ENCODE data around the gene SLC6A9. TPM values are rescaled to one million over a fixed set of nuclear protein-coding genes. Genes with fewer than 3 reads are reported as not detected.

The SLC6A9 gene
- total and polyA plus RNA-seq, 2 donors (not counting 1 experiment from before 2014, with no cell fraction given) = 0.28 to 5.5 TPM

DNA sequence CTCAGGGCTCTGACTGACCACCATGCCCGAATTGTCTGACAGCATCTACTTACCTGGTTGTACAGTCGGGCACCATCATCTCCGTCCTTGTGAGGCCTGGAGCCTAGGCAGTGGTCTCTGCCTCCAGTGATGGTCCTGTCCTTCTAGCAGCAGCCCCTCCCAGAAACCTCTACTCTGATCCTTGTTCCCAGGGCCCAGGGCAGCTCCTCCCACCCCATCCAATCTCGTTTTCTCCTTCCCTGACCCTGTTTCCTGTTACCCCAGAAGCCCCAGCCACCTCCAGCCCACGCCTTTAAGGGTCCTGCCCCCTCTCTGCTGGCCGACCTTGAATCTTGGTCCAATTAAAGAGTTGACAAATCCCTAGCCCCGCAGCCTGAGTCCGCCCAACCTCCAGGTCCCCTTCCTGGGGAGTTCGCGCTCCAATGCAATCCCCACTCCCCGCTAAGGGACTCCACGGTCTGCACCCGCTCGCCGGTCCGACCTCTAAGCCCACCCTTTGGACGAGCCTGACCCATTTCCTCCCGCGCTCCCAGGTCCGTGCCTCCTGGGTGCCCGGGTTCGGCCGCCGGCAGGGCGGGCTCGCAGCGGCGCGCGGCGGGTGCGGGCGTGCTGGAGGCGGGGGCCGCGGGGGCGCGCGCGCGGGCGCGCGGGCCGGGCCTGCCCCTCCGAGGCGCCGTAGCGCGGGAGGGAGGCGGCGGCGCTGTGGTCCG is 52.6 kb downstream of the SLC6A9 start, which contains the start of gene B4GALT2:
B4GALT2 (plus strand) TSS at position 660 of the 710 bp plus-strand sequence. CDS start 1,951 bp downstream, outside the sequence.
- peaks cover 16% of the 10 kb centered on the region for H3K79me2 ChIP-seq (ENCODE audit: control insufficient read depth, insufficient read depth, low read length)
- Mint-ChIP-seq H3K27ac (peak within 1 kb of the TSS; percentile 69), H3K4me1 (peaks cover 63% of the 10 kb centered on the region), H3K4me3 (peak within 1 kb of the TSS; percentile 97), H3K27me3 (no peaks in the 10 kb centered on the region), H3K9me3 (ENCODE audit: insufficient read depth) (no peaks in the 10 kb centered on the region)
- no peaks in the 10 kb centered on the region for H3K27me3 ChIP-seq (replicated peaks in 1 of 4; ENCODE audit: control extremely low read depth in 1 of 4, control insufficient read depth in 3 of 4, insufficient read depth in 4 of 4, low read length in 3 of 4)
- 8% methylated on average over 54 of the region's 54 CpGs for WGBS (ENCODE audit: insufficient coverage)
- H3K9ac ChIP-seq (ENCODE audit: low read length) = peak within 1 kb of the TSS; percentile 63
- DNase-seq = peak; percentile 51
- no peak within 1 kb of the TSS for H3K27ac ChIP-seq (ENCODE audit: low read length in 2 of 2)
- peak within 1 kb of the TSS; percentile 90 for H3K4me2 ChIP-seq (replicated peaks; ENCODE audit: low read depth, low read length, poor library complexity, severe bottlenecking)
- H3K4me1 ChIP-seq (ENCODE audit: control insufficient read depth in 2 of 2, insufficient read depth in 2 of 2, low read length in 2 of 2) = peaks cover 37 to 66% of the 10 kb centered on the region in 2 donors
- no peak for ATAC-seq (ENCODE audit: low read depth)
- ChIA-PET CTCF (no interaction called here), POLR2A (no interaction called here)
- no peaks in the 10 kb centered on the region for H3K9me3 ChIP-seq (ENCODE audit: control extremely low read depth in 1 of 3, control insufficient read depth in 2 of 3, insufficient read depth in 1 of 3, low read length in 2 of 3)
- H2AFZ ChIP-seq (ENCODE audit: insufficient read depth, low read depth, low read length, poor library complexity, severe bottlenecking) = peak within 1 kb of the TSS; percentile 77
- intact Hi-C loops (cut with micrococcal nuclease) = loop anchor here (10.0 kb wide), 2 partner anchors 274 to 1524 kb away; partner anchors contain the start of genes PPCS, ST3GAL3 and ZMYND12
- peaks cover 0 to 23% of the 10 kb centered on the region in 2 experiments for H3K36me3 ChIP-seq (replicated peaks in 1 of 2; ENCODE audit: control extremely low read depth in 1 of 2, control insufficient read depth in 1 of 2, extremely low read depth in 1 of 2, insufficient read depth in 2 of 2, low read length in 1 of 2)
- TF ChIP-seq, protein P1, sequence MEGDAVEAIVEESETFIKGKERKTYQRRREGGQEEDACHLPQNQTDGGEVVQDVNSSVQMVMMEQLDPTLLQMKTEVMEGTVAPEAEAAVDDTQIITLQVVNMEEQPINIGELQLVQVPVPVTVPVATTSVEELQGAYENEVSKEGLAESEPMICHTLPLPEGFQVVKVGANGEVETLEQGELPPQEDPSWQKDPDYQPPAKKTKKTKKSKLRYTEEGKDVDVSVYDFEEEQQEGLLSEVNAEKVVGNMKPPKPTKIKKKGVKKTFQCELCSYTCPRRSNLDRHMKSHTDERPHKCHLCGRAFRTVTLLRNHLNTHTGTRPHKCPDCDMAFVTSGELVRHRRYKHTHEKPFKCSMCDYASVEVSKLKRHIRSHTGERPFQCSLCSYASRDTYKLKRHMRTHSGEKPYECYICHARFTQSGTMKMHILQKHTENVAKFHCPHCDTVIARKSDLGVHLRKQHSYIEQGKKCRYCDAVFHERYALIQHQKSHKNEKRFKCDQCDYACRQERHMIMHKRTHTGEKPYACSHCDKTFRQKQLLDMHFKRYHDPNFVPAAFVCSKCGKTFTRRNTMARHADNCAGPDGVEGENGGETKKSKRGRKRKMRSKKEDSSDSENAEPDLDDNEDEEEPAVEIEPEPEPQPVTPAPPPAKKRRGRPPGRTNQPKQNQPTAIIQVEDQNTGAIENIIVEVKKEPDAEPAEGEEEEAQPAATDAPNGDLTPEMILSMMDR (IDR thresholded peaks at IDR 0.05) = no peak
- TF ChIP-seq EZH2 (IDR thresholded peaks at IDR 0.05; ENCODE audit: borderline replicate concordance, insufficient read depth, low read depth, low read length, poor library complexity, severe bottlenecking) = no peak
- H3K4me3 ChIP-seq (ENCODE audit: control extremely low read depth in 1 of 5, extremely low read depth in 1 of 5, insufficient read depth in 1 of 5, low read depth in 2 of 5, low read length in 4 of 5) = peak within 1 kb of the TSS in 4 of 5 experiments; percentile 26 to 63 (median 48)
- peaks cover 40% of the 10 kb centered on the region for H4K20me1 ChIP-seq (ENCODE audit: control insufficient read depth, insufficient read depth, low read length, poor library complexity, severe bottlenecking)

DNA sequence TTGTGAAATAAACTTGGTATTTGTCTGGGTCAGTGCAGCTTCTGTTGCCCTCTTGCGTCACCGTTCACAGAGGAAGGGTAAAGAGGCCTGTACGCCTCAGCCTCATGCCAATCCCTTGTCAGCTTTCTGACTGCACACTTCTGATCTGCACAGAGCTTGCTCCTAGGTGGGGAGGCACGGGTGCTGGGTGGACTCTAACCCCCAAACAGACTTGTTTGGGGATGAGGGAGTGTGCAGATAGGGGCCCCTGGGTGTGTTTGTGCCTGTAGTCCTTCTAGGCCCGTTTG is 53.1 kb downstream of the SLC6A9 start:
- CTCF ChIA-PET = no interaction called here
- intact Hi-C loops (cut with micrococcal nuclease) = loop anchor here (10.0 kb wide), 2 partner anchors 273 to 1523 kb away; partner anchors contain the start of genes PPCS, ST3GAL3 and ZMYND12
- peaks cover 68% of the 10 kb centered on the region for H3K4me1 Mint-ChIP-seq
- peaks cover 40% of the 10 kb centered on the region for H4K20me1 ChIP-seq (ENCODE audit: control insufficient read depth, insufficient read depth, low read length, poor library complexity, severe bottlenecking)
- peak overlapping the region; percentile 85 for H3K4me2 ChIP-seq (replicated peaks; ENCODE audit: low read depth, low read length, poor library complexity, severe bottlenecking)
- H3K27ac ChIP-seq (ENCODE audit: low read length in 2 of 2) = no peak overlapping the region
- peak overlapping the region; percentile 97 for H3K4me3 Mint-ChIP-seq
- ATAC-seq (ENCODE audit: low read depth) = no peak
- no peak overlapping the region for H2AFZ ChIP-seq (ENCODE audit: insufficient read depth, low read depth, low read length, poor library complexity, severe bottlenecking)
- no peaks in the 10 kb centered on the region for H3K9me3 ChIP-seq (ENCODE audit: control extremely low read depth in 1 of 3, control insufficient read depth in 2 of 3, insufficient read depth in 1 of 3, low read length in 2 of 3)
- peaks cover 37 to 69% of the 10 kb centered on the region in 2 donors for H3K4me1 ChIP-seq (ENCODE audit: control insufficient read depth in 2 of 2, insufficient read depth in 2 of 2, low read length in 2 of 2)
- 83% methylated on average over 5 of the region's 5 CpGs for WGBS (ENCODE audit: insufficient coverage)
- no peak overlapping the region for H3K4me3 ChIP-seq (ENCODE audit: control extremely low read depth in 1 of 5, extremely low read depth in 1 of 5, insufficient read depth in 1 of 5, low read depth in 2 of 5, low read length in 4 of 5)
- H3K9ac ChIP-seq (ENCODE audit: low read length) = no peak overlapping the region
- H3K9me3 Mint-ChIP-seq (ENCODE audit: insufficient read depth) = no peaks in the 10 kb centered on the region
- no peaks in the 10 kb centered on the region for H3K27me3 ChIP-seq (replicated peaks in 1 of 4; ENCODE audit: control extremely low read depth in 1 of 4, control insufficient read depth in 3 of 4, insufficient read depth in 4 of 4, low read length in 3 of 4)
- DNase-seq = peak; percentile 37
- H3K27me3 Mint-ChIP-seq = no peaks in the 10 kb centered on the region
- POLR2A ChIA-PET = no interaction called here
- no peak overlapping the region for H3K27ac Mint-ChIP-seq
- peaks cover 0 to 23% of the 10 kb centered on the region in 2 experiments for H3K36me3 ChIP-seq (replicated peaks in 1 of 2; ENCODE audit: control extremely low read depth in 1 of 2, control insufficient read depth in 1 of 2, extremely low read depth in 1 of 2, insufficient read depth in 2 of 2, low read length in 1 of 2)
- H3K79me2 ChIP-seq (ENCODE audit: control insufficient read depth, insufficient read depth, low read length) = peaks cover 16% of the 10 kb centered on the region
- TF ChIP-seq EZH2 (IDR thresholded peaks at IDR 0.05; ENCODE audit: borderline replicate concordance, insufficient read depth, low read depth, low read length, poor library complexity, severe bottlenecking) = no peak
- TF ChIP-seq, protein P1 (IDR thresholded peaks at IDR 0.05) = no peak

Data from B cell (primary cell).